ENCODE measurements around the gene MTCL1.

DNA sequence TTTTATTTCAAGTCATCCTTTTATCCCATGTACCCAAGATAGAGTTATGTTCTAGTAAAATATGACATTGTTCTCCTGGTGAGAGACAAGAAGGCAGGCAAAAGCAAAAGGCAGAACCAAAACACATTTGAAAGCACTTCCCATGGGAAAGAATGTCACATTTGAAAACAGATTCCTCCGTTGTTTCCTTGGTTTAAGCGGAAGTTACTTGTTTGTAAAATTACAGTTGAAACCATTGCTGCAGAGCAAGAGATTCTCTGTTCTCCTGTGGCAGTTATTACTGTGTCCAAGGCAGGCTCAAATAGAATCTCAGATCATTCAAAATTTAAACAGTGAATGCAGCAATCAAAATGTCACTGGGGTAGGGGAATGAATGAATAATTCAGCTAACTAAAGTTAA is 149.6 kb downstream of the MTCL1 start:
- TF ChIP-seq, protein P1, sequence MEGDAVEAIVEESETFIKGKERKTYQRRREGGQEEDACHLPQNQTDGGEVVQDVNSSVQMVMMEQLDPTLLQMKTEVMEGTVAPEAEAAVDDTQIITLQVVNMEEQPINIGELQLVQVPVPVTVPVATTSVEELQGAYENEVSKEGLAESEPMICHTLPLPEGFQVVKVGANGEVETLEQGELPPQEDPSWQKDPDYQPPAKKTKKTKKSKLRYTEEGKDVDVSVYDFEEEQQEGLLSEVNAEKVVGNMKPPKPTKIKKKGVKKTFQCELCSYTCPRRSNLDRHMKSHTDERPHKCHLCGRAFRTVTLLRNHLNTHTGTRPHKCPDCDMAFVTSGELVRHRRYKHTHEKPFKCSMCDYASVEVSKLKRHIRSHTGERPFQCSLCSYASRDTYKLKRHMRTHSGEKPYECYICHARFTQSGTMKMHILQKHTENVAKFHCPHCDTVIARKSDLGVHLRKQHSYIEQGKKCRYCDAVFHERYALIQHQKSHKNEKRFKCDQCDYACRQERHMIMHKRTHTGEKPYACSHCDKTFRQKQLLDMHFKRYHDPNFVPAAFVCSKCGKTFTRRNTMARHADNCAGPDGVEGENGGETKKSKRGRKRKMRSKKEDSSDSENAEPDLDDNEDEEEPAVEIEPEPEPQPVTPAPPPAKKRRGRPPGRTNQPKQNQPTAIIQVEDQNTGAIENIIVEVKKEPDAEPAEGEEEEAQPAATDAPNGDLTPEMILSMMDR (IDR thresholded peaks at IDR 0.05; ENCODE audit: control extremely low read depth in 1 of 3, insufficient read depth in 1 of 3, low read depth in 1 of 3, low read length in 3 of 3), result no peak
- TF ChIP-seq EP300 (IDR thresholded peaks at IDR 0.05; ENCODE audit: borderline replicate concordance in 1 of 2, low read depth in 2 of 2, low read length in 2 of 2) (no peak), BACH1 (IDR thresholded peaks at IDR 0.05; ENCODE audit: low read length) (no peak), POLR2A (IDR thresholded peaks at IDR 0.05; ENCODE audit: control extremely low read depth in 1 of 2, low read depth in 2 of 2, low read length in 2 of 2) (no peak), TAF1 (IDR thresholded peaks at IDR 0.05; ENCODE audit: low read depth, low read length) (no peak), BCL11A (IDR thresholded peaks at IDR 0.05; ENCODE audit: low read depth in 2 of 2, low read length in 2 of 2) (no peak), RAD21 (IDR thresholded peaks at IDR 0.05 in 1 of 2, conservative IDR thresholded peaks at IDR 0.05 in 1 of 2; ENCODE audit: low read depth in 2 of 2, low read length in 2 of 2) (no peak)
